HG02610 (cell line): Measurements from ENCODE around the gene MRPL11.
"Not testable (repeated sequence)": the region's sequence is repeated elsewhere in the genome, so short reads cannot be mapped to it uniquely, and the experiment has no call there.

Experiments
- ATAC-seq: cut with Tn5 transposase; IDR thresholded peaks from one replicate; pipeline ENCODE4 v1.9.1; 2021; ENCODE audit warnings: mild to moderate bottlenecking, moderate library complexity; ENCODE audit not compliant: unreplicated experiment

MRPL11 gene

GRCh38 chr11:66432597-66432996 is 6.1 kb downstream of the MRPL11 start:
- no peak for ATAC-seq

- not testable (repeated sequence) for ATAC-seq
Measured at GRCh38 chr11:66431871-66432329, 6.7 kb downstream of the MRPL11 start.

GRCh38 chr11:66431287-66431686 is 7.4 kb downstream of the MRPL11 start:
- not testable (repeated sequence) for ATAC-seq

- ATAC-seq, result no peak
Measured at GRCh38 chr11:66429983-66430602, 8.6 kb downstream of the MRPL11 start.

GRCh38 chr11:66428933-66429332 is 9.7 kb downstream of the MRPL11 start:
- no peak for ATAC-seq

- ATAC-seq, result no peak
Measured at GRCh38 chr11:66426314-66426713, 12.3 kb downstream of the MRPL11 start.

GRCh38 chr11:66421492-66422205 is 17.0 kb downstream of the MRPL11 start:
- ATAC-seq, result no peak

- no peak for ATAC-seq
Measured at GRCh38 chr11:66420671-66421476, 17.8 kb downstream of the MRPL11 start, which contains the start of gene NPAS4. TSS of gene NPAS4 (plus strand) at chr11:66421035. CDS start at chr11:66421180, 145 bp downstream.

- no peak for ATAC-seq
Measured at GRCh38 chr11:66419825-66420224, 18.8 kb downstream of the MRPL11 start.

- ATAC-seq, result no peak
Measured at GRCh38 chr11:66418986-66419308, 19.7 kb downstream of the MRPL11 start.

GRCh38 chr11:66418168-66418985 is 20.3 kb downstream of the MRPL11 start:
- no peak for ATAC-seq

- no peak for ATAC-seq
Measured at GRCh38 chr11:66417000-66417399, 21.6 kb downstream of the MRPL11 start.

- ATAC-seq, result no peak
Measured at GRCh38 chr11:66415423-66415822, 23.2 kb downstream of the MRPL11 start.

- no peak for ATAC-seq
Measured at GRCh38 chr11:66414120-66414934, 24.3 kb downstream of the MRPL11 start.

- ATAC-seq, result no peak
Measured at GRCh38 chr11:66413167-66413566, 25.5 kb downstream of the MRPL11 start.

GRCh38 chr11:66412110-66412509 is 26.5 kb downstream of the MRPL11 start:
- ATAC-seq, result no peak

- no peak for ATAC-seq
Measured at GRCh38 chr11:66411323-66411722, 27.3 kb downstream of the MRPL11 start.

GRCh38 chr11:66410191-66410590 is 28.5 kb downstream of the MRPL11 start:
- ATAC-seq, result no peak

- ATAC-seq, result no peak
Measured at GRCh38 chr11:66409226-66409625, 29.4 kb downstream of the MRPL11 start.
